HG02678 (cell line): ENCODE data around the gene FANCI.
"Not testable (repeated sequence)": the region's sequence is repeated elsewhere in the genome, so short reads cannot be mapped to it uniquely, and the experiment has no call there.

Source experiments
- ATAC-seq: cut with Tn5 transposase; IDR thresholded peaks from one replicate; pipeline ENCODE4 v1.9.1; 2021; ENCODE audit warnings: mild to moderate bottlenecking, moderate library complexity; ENCODE audit not compliant: unreplicated experiment

FANCI gene

DNA sequence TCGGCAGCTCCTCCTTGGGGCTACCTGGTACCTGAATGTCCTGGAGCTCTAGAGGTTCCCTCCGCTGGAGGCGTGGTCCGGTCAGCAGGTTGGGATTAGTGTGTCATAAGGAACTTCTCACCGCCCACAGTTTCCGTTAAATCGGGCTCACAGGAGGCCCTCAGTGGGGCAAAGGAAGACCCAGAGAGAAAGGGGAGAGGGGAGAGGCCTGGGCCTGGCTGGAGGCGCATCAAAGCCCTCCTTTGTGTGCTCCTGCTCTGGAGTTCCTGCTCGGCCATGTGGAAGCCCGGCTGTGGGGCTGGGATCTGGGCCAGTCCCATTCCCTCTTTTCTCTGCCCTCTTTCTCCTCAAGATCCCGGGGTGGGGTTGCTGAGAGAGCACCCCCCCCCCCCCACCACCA is 22.2 kb upstream of the FANCI start, which contains the start of gene RLBP1:
Gene RLBP1 (minus strand): TSS at position 37 of the 400 bp plus-strand sequence. CDS start 2,604 bp downstream, outside the sequence.
- no peak for ATAC-seq

DNA sequence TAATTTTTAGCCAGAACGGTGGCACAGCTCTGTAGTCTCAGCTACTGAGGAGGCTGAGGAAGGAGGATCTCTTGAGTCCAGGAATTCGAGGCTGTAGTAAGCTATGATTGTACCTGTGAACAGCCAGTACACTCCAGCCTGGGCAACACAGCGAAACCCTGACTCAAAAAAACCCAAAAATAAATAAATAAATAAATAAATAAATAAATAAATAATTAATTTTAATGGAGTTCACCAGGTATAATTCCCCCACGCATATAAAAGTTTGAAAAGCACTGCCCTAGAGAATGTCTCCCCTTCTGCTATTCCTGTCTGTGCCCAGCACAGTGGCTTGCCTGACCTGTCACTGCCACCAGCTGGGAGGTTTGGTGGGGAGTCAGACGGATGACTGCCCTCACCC is 18.2 kb upstream of the FANCI start:
- ATAC-seq, result no peak

DNA sequence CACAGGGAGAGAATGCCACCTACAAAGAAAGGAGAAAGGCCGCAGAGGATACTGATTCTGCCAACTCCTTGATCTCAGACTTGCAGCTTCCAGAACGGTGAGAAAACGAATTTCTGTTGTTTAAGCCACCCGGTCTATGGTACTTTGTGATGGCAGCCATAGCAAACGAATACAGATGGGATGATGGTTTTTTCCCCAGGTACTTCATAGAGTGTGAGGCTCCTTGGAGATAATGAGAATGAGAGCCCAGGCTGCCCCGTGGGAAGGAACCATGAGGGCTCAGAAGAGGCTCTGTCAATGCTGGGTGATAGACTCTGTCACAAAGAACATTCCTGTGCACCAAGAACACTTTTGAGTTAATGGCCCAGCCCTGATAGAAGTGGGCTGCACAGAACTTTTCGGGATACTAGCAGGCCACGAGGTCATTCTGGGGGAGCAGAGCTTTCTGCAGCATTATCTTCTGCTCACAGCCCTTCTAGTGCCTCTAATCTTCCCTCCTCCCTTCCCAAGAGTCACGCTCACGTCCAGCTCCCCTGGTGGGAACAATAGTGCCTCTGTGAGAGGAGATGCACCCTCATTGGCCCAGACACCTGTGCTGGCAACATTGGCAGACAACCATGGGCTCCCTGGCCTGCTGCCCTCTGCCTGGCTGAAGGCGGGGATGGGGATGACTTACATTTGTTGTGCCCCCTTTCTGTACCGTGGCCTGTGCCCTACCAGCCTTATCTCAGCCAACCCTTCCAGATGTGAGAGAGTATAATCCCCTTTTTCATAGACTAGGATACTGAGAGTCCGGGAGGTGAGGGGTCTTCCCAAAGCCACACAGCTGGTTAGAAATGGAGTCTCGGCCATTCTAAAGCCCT is 17.2 kb upstream of the FANCI start:
- ATAC-seq, result no peak

DNA sequence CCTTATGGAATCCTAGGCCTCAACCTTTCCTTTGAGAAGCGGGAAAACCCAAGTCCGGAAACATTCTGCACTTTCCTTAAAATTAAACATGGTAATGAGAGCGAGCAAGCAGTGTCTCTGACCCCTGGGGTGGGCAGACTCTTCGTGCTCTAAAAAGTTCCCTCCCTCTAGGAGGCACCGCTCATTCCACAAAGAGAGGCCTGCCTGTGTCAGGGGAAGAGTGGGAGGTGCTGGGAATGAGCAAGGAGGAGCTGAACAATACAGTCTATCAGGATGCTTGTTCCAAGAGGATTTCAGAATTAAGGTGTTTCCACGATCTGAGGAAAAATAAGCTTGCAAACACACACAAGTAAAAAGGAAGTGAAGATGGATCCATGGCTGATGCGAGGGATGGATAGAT is 16.4 kb upstream of the FANCI start:
- ATAC-seq, result no peak

DNA sequence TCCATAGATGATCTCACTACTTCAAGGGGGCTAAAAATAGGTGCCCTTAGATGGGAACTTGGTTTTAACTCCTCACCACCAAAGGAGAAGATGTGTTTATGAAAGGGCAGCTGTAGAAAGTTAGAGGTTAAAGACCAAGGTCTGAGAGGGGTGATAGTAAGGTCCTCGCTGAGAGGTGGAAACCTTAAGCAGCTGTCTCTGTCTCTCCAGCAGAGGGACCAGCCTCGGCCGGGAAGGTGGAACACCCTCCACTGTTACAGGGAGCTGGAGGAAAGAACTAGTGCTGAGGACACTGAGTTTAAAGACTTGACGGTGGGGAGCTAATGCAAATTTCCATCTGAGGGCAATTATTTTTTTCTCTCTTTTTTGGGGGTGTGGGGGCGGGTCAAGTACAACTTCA is 13.5 kb upstream of the FANCI start:
- no peak for ATAC-seq

DNA sequence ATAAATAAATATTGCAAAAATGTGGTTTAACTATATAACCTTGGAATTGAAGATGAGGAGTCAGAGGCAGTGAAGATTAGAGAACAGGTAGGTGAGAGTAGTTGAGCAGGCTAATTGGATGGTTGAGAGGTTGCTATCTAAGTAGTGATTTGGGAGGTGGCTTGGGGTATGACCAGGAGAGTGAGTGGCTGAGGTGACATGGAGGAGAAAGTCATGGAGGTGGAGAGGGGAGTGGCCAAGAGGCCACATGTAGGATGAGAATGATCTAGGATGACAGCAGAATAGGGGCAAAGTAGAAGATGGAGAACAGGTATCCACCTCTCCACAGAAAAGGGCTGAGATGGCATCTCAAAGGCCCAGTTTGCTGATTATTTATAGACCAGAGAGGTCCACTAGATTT is 11.9 kb upstream of the FANCI start:
- ATAC-seq, result no peak

- ATAC-seq, result not testable (repeated sequence)
Measured at GRCh38 chr15:89239883-89240810, 3.6 kb upstream of the FANCI start.

DNA sequence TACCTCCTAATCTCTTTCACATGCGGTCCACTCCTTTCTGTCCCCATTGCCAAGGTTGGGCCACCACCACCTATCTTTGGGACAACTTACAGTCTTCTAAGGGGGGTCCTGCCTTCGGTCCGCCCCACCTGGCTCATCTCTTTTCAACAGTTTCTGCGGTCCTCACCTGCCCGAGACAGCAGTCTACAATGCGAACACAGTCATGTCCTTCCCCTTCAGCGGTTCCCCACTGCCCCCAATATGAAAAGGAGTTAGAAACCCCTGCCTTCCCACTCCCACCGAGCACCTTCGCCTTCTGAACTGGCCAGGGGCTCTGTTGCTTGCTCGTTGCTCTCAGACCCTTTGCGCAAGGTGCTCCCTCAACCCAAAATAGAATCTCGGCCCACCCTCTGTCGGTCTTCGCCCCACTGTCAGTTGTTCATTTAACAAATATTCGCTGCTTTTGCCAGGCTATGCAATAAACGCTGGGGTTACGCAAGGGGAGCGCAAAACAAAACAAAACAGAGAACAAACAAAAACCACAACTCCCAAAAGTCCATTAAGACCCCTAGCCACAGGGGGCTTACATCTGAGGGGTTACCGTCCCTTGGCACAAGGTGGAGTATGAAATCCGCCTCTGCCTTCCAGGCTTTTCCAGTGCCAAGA is 611 bp upstream of the FANCI start:
- no peak for ATAC-seq

DNA sequence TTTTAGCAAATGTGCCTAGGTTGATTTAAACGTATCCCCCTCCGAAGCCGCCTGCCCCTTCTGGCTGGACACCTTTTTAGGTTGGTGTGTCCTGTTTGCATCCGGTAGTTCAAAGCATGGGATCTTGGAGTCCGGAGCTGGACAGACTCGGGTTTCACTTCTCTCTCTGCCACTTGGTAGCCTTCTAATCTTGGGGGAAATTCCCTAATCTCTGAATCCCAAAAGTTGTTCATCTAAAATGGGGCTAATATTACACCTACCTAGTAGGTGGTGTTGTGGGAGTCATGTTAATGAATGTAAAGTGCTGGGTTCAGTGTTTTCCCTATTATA is 760 bp downstream of the FANCI start:
- peak; percentile 12 for ATAC-seq

DNA sequence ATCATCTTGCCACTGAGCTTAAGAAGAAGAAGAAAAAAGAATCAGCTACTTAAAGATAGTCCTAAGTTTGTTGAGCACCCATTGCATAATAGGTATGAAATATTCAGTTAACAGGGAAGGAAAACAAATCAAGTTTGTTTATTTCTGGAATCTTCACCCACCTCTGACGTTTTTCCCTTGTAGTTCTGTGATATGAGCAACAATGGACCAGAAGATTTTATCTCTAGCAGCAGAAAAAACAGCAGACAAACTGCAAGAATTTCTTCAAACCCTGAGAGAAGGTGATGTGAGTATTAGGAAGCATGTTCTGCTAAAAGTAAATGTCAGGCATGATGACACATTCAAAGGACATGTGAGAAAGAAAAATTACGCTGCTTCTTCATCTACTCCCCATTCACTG is 3.7 kb downstream of the FANCI start:
- no peak for ATAC-seq

- ATAC-seq, result no peak
Measured at GRCh38 chr15:89248584-89248983, 4.8 kb downstream of the FANCI start.

GRCh38 chr15:89250142-89250541 is 6.4 kb downstream of the FANCI start:
- not testable (repeated sequence) for ATAC-seq

DNA sequence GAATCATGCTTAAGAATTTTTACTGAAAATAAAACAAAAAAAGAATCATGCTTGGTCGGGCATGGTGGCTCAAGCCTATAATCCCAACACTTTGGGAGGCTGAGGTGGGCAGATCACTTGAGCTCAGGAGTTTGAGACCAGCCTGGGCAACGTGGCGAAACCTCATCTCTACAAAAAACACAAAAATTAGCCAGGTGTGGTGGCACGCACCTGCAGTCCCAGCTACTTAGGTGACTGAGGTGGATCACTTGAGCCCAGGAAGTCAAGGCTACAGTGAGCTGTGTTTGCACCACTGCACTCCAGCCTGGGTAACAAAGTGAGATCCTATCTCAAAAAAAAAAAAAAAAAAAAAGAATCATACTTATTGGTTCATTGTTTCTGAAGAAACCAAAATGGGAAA is 33.5 kb downstream of the FANCI start:
- ATAC-seq, result not testable (repeated sequence)

DNA sequence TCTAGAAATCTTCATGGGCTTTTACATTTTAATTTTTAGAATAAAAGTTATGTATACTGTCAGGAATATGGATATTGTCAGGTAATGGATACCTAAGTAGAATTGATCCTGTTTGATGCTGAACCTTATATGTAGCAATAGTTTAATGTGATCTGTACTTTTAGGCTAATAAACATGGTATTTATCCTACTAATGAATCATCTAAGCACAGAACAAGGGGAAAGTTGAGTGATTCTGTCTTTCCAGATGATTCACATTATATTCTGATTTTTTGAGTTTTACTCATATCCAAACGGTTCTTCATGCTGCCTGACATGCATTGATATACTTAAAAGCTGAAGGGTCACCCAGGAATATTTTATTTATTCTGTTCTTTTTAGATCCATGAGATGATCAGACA is 34.5 kb downstream of the FANCI start:
- ATAC-seq, result no peak

GRCh38 chr15:89282631-89283030 is 38.9 kb downstream of the FANCI start:
- no peak for ATAC-seq

GRCh38 chr15:89283201-89283600 is 39.4 kb downstream of the FANCI start:
- ATAC-seq, result no peak

DNA sequence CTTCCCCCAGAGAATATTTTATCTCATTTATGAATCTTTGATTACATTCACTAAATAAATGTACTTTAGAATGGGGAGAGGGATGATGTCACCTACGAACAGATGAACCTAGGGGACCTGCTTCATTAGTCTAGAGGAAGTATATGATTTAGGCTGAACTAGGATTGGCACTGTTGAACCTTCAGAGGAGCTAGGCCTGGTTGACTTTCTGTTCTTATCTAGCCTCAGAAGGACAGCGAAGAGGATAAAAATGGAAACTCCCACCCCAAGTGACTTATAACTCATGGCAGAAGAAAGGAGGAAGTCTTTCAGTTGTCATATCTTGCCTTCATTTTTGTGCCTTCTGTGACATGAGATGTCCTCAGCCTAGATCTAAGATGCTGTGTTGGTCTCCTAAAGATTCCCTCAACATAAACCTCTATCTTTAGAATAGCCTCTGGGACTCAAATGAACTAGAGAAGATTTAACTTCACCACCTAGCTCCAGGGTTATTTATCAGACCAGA is 48.2 kb downstream of the FANCI start:
- ATAC-seq, result no peak

- ATAC-seq, result no peak
Measured at GRCh38 chr15:89293012-89293411, 49.2 kb downstream of the FANCI start.

DNA sequence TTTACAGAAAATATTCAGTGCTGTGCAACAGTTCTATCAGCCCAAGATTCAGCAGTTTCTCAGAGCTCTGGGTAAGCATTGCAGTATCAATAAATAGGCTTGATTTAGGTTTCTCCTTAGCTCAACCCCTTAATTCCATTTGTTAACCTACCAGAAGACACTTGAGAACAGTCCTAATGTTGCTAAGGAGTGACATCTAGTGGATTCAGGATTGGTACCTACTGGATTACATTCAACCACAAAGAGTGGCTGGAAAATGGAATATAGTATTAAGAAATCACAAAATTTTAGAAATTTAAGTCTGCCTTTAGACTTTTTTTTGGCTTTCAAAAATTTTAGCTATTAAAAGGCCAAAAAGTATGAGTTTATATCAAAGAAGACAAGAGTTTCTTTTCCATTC is 56.1 kb downstream of the FANCI start:
- no peak for ATAC-seq

DNA sequence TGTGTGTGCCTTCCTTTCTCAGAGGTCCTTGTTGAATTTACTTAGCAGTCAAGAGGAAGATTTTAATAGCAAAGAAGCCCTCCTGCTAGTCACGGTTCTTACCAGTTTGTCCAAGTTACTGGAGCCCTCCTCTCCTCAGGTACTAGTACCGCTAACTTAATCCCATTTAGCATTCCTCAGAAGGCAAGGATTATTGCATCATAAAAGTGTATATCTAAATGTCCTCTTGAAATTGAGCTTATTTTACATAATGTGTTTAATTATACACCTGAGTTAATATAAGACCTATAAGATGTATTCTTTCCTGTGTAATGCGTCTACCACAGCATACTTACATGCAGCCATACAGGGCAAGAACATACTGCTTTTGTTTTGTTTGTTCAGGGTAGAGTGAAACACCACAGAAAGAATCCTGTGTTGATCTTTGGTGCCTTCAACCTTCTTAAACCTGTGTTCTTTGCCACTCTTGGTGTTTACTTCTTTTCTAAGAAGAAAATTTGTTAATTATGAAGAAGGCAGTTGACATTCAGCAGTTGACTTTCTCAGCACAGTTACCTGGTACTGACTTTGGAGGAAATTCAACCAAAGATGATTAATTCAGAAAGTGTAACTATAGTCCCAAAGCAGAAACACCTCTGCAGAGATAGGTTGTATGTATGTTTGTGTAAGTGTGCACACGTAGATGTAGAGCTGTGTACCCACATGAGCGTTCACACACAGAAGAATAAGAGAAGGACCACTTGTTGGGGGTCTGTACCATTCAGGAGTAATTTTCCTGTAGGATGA is 57.7 kb downstream of the FANCI start:
- no peak for ATAC-seq
